ENCODE measurements around the gene CEP128. TPM values are rescaled to one million over a fixed set of nuclear protein-coding genes. Genes with fewer than 3 reads are reported as not detected.

CEP128 gene
- polyA plus RNA-seq, 1 donor (not counting 4 experiments of a cell fraction or from before 2014, with no cell fraction given) = 2.6 TPM

- no peak for FAIRE-seq
- TF ChIP-seq, protein P1, sequence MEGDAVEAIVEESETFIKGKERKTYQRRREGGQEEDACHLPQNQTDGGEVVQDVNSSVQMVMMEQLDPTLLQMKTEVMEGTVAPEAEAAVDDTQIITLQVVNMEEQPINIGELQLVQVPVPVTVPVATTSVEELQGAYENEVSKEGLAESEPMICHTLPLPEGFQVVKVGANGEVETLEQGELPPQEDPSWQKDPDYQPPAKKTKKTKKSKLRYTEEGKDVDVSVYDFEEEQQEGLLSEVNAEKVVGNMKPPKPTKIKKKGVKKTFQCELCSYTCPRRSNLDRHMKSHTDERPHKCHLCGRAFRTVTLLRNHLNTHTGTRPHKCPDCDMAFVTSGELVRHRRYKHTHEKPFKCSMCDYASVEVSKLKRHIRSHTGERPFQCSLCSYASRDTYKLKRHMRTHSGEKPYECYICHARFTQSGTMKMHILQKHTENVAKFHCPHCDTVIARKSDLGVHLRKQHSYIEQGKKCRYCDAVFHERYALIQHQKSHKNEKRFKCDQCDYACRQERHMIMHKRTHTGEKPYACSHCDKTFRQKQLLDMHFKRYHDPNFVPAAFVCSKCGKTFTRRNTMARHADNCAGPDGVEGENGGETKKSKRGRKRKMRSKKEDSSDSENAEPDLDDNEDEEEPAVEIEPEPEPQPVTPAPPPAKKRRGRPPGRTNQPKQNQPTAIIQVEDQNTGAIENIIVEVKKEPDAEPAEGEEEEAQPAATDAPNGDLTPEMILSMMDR (optimal IDR thresholded peaks at IDR 0.05 in 1 of 3, IDR thresholded peaks at IDR 0.05 in 1 of 3, conservative IDR thresholded peaks at IDR 0.05 in 1 of 3; ENCODE audit: extremely low read depth in 1 of 3, insufficient read depth in 2 of 3, low read length in 3 of 3) = no peak
- no peak for TF ChIP-seq EZH2 (IDR thresholded peaks at IDR 0.05; ENCODE audit: low read length)
- no peaks in the 10 kb centered on the region for H3K9me3 ChIP-seq (ENCODE audit: control insufficient read depth, low read depth, low read length)
- no peak overlapping the region for H3K4me2 ChIP-seq (ENCODE audit: control insufficient read depth, extremely low read depth, insufficient read depth, low read depth, low read length)
- dilution Hi-C loops (cut with MboI; ENCODE audit: extremely low pct_ligation_motif_present, low sequenced_read_pairs) = no loop called here
- no peaks in the 10 kb centered on the region for H4K20me1 ChIP-seq (ENCODE audit: control insufficient read depth, extremely low read depth, insufficient read depth, low read length)
- H2AFZ ChIP-seq (ENCODE audit: control insufficient read depth, low read length) = no peak overlapping the region
- no peaks in the 10 kb centered on the region for H3K27me3 ChIP-seq (ENCODE audit: control insufficient read depth, extremely low read depth, insufficient read depth, low read length)
- no peaks in the 10 kb centered on the region for H3K9me1 ChIP-seq (ENCODE audit: control insufficient read depth, extremely low read depth, insufficient read depth, low read length)
- DNase-seq (ENCODE audit: low read depth, low spot score) = no peak
- peaks cover 0 to 4% of the 10 kb centered on the region in 2 experiments for H3K36me3 ChIP-seq (ENCODE audit: control insufficient read depth in 2 of 2, extremely low read depth in 1 of 2, insufficient read depth in 2 of 2, low read length in 2 of 2)
- peaks cover 32% of the 10 kb centered on the region for H3K79me2 ChIP-seq (ENCODE audit: control insufficient read depth, insufficient read depth, low read length)
- H3K27ac ChIP-seq (ENCODE audit: control insufficient read depth, insufficient read depth, low read length) = no peak overlapping the region
- H3K9ac ChIP-seq (ENCODE audit: control insufficient read depth, extremely low read depth, insufficient read depth, low read length) = no peak overlapping the region
- H3K4me3 ChIP-seq (ENCODE audit: control insufficient read depth in 2 of 3, extremely low read depth in 1 of 3, insufficient read depth in 2 of 3, low read depth in 1 of 3, low read length in 3 of 3) = no peak overlapping the region
- peaks cover 19% of the 10 kb centered on the region for H3K4me1 ChIP-seq (ENCODE audit: control insufficient read depth, extremely low read depth, insufficient read depth, low read length)
Measured at GRCh38 chr14:80933686-80934085, 7.9 kb downstream of the CEP128 start.

DNA sequence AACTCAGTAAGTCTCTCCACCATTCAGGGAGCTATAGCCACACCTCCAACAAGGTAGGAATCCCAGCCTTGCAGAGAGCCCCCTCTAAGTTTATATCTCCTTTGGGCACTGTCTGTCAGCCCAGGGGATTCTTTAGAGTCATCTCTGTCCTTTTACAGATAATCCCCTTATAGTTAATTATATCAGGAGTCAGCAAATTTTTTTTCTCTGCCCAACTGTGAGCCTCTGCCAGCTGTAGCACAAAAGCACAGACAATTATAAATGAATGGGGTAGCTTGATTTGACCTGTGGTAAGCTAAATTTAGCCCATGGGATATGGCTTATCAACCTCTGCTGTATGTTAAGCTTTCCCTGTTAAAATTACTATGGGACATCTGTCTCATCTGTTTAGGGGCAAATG is 8.3 kb downstream of the CEP128 start:
- H3K9me1 ChIP-seq (ENCODE audit: control insufficient read depth, extremely low read depth, insufficient read depth, low read length) = no peaks in the 10 kb centered on the region
- H3K4me3 ChIP-seq (ENCODE audit: control insufficient read depth in 2 of 3, extremely low read depth in 1 of 3, insufficient read depth in 2 of 3, low read depth in 1 of 3, low read length in 3 of 3) = no peak overlapping the region
- DNase-seq (ENCODE audit: low read depth, low spot score) (no peak), FAIRE-seq (no peak)
- H4K20me1 ChIP-seq (ENCODE audit: control insufficient read depth, extremely low read depth, insufficient read depth, low read length) = no peaks in the 10 kb centered on the region
- no peaks in the 10 kb centered on the region for H3K27me3 ChIP-seq (ENCODE audit: control insufficient read depth, extremely low read depth, insufficient read depth, low read length)
- H3K27ac ChIP-seq (ENCODE audit: control insufficient read depth, insufficient read depth, low read length) = no peak overlapping the region
- dilution Hi-C loops (cut with MboI; ENCODE audit: extremely low pct_ligation_motif_present, low sequenced_read_pairs) = no loop called here
- peaks cover 35% of the 10 kb centered on the region for H3K79me2 ChIP-seq (ENCODE audit: control insufficient read depth, insufficient read depth, low read length)
- peaks cover 0 to 4% of the 10 kb centered on the region in 2 experiments for H3K36me3 ChIP-seq (ENCODE audit: control insufficient read depth in 2 of 2, extremely low read depth in 1 of 2, insufficient read depth in 2 of 2, low read length in 2 of 2)
- no peak overlapping the region for H3K9ac ChIP-seq (ENCODE audit: control insufficient read depth, extremely low read depth, insufficient read depth, low read length)
- peaks cover 19% of the 10 kb centered on the region for H3K4me1 ChIP-seq (ENCODE audit: control insufficient read depth, extremely low read depth, insufficient read depth, low read length)
- H3K9me3 ChIP-seq (ENCODE audit: control insufficient read depth, low read depth, low read length) = no peaks in the 10 kb centered on the region
- H3K4me2 ChIP-seq (ENCODE audit: control insufficient read depth, extremely low read depth, insufficient read depth, low read depth, low read length) = no peak overlapping the region
- no peak overlapping the region for H2AFZ ChIP-seq (ENCODE audit: control insufficient read depth, low read length)
- TF ChIP-seq, protein P1 (optimal IDR thresholded peaks at IDR 0.05 in 1 of 3, IDR thresholded peaks at IDR 0.05 in 1 of 3, conservative IDR thresholded peaks at IDR 0.05 in 1 of 3; ENCODE audit: extremely low read depth in 1 of 3, insufficient read depth in 2 of 3, low read length in 3 of 3) = no peak
- TF ChIP-seq EZH2 (IDR thresholded peaks at IDR 0.05; ENCODE audit: low read length) = no peak
